OCI-LY1 (cell line): ENCODE results near the gene CFAP57.

Experiments
- CTCF ChIP-seq: fragments of 200-600 bp; sonication (generic), shearing (Covaris generic); IDR thresholded peaks from 2 replicates; pipeline ENCODE4 v1.5.1; 2017; ENCODE audit warnings: mild to moderate bottlenecking, antibody characterized with exemption, low read length, moderate library complexity, mixed read lengths
- EZH2 ChIP-seq: fragments of 200-600 bp; sonication (generic), shearing (Covaris generic); IDR thresholded peaks from 2 replicates; pipeline ENCODE4 v1.8.0; 2017; ENCODE audit warnings: borderline replicate concordance, mixed run types, mild to moderate bottlenecking, antibody characterized with exemption, low read length, moderate library complexity, mixed read lengths

GRCh38 chr1:43144237-43144636, 27.9 kb upstream of the CFAP57 start:
- no peak for TF ChIP-seq CTCF
- TF ChIP-seq EZH2 = no peak
